GM12874 (cell line): Measurements from ENCODE around the gene XXYLT1.

ENCODE experiments used
- TF ChIP-seq, protein P1 (sequence below): IDR thresholded peaks from 2 replicates; pipeline ENCODE4 v1.5.1; 2011; ENCODE audit warnings: low read depth, mild to moderate bottlenecking, control low read depth, low read length, moderate library complexity; ENCODE audit not compliant: insufficient read depth

Gene XXYLT1

DNA sequence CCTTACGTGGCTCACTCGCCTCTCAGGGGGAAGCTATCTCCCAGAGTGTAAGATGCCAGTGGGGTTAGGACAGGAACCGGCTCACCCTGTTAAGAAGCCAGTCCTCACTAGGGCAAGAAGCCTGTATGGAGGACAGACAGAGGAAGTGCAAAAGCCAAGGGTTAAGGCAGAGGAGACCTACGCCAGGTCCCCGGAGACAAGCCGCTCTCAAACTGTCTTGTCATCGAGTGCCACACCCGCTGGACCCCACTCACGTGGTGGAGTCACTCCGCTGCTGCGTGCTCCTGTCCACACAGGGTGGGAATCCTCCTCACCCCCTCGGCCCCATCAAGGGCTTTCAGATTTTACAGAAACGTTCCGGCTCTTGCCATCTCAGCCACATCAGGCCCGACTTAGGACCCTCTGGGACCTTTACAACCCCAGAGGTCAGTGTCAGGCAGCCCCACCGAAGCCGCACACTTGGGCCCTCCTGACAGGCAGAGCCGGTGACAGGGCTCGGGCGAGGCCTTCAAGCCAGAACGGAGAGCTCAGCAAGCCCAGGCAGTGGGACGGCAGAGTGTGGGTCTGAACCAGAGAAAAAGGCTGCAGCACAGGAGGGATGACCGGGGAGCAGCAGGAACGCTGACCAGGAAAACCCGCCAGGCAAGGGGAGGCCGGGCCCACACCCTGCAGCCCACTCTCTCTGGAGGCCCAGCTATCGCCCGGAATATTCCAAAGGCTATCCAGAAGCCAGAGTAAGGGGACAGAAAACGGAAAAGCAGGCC lies 61.7 kb downstream of the XXYLT1 start:
- TF ChIP-seq, protein P1, sequence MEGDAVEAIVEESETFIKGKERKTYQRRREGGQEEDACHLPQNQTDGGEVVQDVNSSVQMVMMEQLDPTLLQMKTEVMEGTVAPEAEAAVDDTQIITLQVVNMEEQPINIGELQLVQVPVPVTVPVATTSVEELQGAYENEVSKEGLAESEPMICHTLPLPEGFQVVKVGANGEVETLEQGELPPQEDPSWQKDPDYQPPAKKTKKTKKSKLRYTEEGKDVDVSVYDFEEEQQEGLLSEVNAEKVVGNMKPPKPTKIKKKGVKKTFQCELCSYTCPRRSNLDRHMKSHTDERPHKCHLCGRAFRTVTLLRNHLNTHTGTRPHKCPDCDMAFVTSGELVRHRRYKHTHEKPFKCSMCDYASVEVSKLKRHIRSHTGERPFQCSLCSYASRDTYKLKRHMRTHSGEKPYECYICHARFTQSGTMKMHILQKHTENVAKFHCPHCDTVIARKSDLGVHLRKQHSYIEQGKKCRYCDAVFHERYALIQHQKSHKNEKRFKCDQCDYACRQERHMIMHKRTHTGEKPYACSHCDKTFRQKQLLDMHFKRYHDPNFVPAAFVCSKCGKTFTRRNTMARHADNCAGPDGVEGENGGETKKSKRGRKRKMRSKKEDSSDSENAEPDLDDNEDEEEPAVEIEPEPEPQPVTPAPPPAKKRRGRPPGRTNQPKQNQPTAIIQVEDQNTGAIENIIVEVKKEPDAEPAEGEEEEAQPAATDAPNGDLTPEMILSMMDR: no peak

DNA sequence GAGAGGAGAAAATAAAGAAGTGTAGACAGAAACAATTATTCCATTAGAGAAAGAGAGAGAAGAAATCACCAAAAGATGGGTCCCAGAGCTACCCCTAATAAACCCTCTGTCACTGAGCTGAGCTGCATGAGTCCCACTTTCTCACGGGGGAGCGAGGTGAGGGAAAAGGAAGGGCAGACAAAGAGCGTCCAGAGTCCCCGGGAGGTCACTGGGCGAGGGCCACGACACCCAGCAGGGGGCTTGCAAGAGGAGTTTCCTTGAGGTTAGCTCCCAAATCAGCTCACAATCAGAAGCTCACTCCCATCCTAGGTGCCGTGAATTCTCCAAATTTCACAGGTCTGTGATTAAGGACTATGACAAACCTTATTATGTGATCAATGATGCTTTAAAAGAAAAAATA lies 62.3 kb downstream of the XXYLT1 start:
- TF ChIP-seq, protein P1: no peak

DNA sequence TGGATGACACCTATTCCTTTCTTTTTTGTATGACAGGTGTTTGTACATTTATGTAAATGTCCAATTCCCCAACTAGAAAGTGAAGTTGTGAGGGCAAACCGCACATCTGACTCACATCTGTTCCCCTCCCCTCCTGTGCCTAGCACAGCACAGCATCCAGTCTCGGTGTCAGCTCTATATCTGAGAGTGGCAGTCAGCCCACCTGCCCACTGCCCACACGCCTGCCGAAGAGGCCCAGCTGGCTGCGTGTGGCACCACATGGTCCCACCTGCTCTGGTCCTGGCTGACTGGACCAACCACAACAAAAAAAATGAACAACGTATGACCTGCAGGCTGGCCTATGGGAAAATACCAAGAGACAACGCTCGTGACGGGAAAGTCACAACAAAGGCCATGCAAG lies 62.8 kb downstream of the XXYLT1 start:
- TF ChIP-seq, protein P1: no peak

DNA sequence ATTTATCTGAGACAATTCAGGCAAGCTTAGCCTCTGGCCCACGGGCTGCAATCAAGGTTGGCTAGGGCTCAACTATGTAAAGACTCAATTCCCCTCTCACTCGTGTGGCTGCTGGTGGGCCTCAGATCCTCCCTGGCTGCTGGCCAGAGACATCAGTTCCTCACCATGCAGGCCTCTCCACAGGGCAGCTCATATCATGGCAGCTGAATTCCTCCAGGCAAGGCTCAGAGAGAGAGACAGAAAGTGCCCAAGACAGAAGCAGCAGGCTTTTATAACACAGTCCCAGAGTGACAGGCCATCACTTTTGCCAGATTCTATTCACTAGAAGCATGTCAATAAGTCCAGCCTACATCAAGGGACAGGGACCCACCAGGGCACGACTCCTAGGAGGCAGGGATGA lies 63.2 kb downstream of the XXYLT1 start:
- TF ChIP-seq, protein P1: no peak

DNA sequence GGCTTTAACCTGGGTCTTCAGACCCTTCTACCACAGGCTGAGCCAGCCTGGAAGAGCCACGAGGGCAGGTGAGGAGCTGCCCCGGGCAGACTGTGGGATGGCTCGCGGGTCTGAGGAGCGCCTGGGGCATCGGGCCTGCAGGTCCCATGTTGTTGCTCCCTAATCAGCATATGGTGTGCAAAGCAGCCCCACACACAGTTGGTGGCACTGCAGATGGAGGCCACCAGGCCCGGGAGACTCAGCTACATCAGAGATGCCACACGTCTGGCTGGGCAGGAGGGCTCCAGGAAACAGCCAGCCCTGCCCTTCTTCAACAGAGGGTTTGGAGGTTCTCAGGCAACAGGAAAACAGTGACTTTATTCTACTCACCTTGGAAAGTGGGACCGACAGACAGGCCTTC lies 63.9 kb downstream of the XXYLT1 start:
- TF ChIP-seq, protein P1: no peak

DNA sequence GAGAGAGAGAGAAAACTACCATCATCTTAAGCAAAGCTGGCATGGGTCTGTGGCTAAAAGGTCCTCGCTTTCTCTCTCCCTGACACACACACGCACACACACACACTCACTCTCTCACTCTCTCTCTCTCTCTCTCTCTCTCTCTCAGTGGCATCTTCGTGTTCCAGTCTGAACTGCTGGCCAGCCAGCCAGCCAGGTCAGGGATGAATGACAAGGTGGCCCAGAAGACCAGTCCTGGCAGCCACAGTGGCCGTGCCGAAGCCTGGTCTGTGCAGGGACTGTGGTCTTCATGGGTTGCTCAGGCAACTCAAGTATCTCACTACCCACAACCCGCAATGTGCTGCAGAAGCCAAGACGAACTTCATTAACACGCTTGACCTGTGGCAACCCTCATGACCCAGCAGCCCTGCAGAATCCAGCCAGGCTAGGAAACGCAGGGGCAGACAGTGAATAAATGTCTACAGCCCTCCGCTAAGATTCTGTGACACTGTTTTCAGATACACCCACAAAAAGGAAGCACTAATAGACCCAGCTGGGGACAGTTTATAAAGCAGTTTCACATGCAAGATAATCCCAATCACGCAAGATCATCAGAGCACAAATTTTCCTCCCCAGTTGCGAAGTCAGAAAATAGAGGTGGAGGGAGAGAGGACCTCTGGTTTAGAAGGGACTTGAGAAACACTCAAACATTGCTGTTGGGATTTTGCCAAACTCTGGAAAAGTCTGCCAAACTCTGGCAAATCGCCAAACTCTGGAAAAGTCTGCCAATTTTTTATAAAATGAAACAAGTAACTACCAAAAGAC lies 66.4 kb downstream of the XXYLT1 start:
- TF ChIP-seq, protein P1: no peak

DNA sequence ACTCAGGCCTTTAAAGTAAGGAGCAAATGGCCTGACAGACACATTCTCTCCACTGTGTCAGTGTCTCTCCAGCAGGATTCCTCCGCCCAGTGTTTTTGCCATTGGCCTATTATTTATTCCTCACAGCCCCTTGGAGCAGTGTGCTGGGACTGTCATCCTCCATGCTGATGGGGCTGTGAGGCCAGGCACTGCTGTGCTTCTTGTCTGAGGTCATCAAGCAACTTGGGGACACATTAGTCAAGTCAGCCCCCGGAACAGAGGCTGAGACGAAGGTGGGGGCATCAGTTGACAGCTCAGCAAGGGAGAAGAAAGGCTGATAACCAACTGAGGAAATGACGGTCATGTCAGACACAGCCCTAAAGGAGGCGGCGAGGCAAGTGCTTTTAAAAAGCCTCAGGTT lies 67.4 kb downstream of the XXYLT1 start:
- TF ChIP-seq, protein P1: no peak
